HepG2 (cell line): ENCODE results near the gene SLC25A19. TPM values are rescaled to one million over a fixed set of nuclear protein-coding genes. Genes with fewer than 3 reads are reported as not detected.

ENCODE experiments used
- FOSL2 ChIP-seq: sonication (generic); formaldehyde crosslinking; IDR thresholded peaks from 2 replicates; pipeline ENCODE4 v1.4.0; 2020; ENCODE audit warnings: missing genetic modification reagents
- HES4 ChIP-seq: sonication (generic); formaldehyde crosslinking; IDR thresholded peaks from 2 replicates; pipeline ENCODE4 v1.9.0; 2021; ENCODE audit warnings: mild to moderate bottlenecking, missing genetic modification reagents, borderline replicate concordance
- HNF4G ChIP-seq, 2 experiments: sonication (generic) in 1 of 2; formaldehyde crosslinking in 1 of 2; IDR thresholded peaks; 2 replicates each; pipeline versions ENCODE4 v1.4.0 to v1.6.1; 2011 to 2020; ENCODE audit warnings: borderline replicate concordance in 2 of 2, low read depth in 2 of 2, mild to moderate bottlenecking in 2 of 2, low read length in 1 of 2, missing genetic modification reagents in 1 of 2, moderate library complexity in 1 of 2
- KAT8 ChIP-seq: IDR thresholded peaks from 2 replicates; pipeline ENCODE4 v1.6.1; 2016; ENCODE audit warnings: missing genetic modification reagents, missing compliant biosample characterization
- KDM3A ChIP-seq: IDR thresholded peaks from 2 replicates; pipeline ENCODE4 v1.6.1; 2018; ENCODE audit warnings: low read depth, missing compliant biosample characterization
- PPARG ChIP-seq: conservative IDR thresholded peaks from 2 replicates; pipeline ENCODE4 v1.6.1; 2016; ENCODE audit warnings: missing biosample characterization, missing genetic modification reagents
- ZNF337 ChIP-seq: sonication (generic); formaldehyde crosslinking; IDR thresholded peaks from 2 replicates; pipeline ENCODE4 v1.5.1; 2020; ENCODE audit warnings: missing genetic modification reagents, low read depth, mild to moderate bottlenecking, borderline replicate concordance
- ZNF839 ChIP-seq: sonication (generic); formaldehyde crosslinking; IDR thresholded peaks from 2 replicates; pipeline ENCODE4 v1.4.0; 2020; ENCODE audit warnings: missing genetic modification reagents, mild to moderate bottlenecking, borderline replicate concordance
- polyA plus RNA-seq, 8 experiments: library from polyadenylated mRNA; depleted of rRNA in 3 of 8; stranded (reverse) in 7 of 8; unstranded in 1 of 8; fragments of >200 nt; fragmentation: Illumina TruSeq in 4 of 8; extraction: Trizol in 4 of 8; gene quantifications; 2 replicates each; pipeline versions ENCODE4 v1.2.1 to v1.2.3, GENCODE V29; 2011 to 2016; ENCODE audit warnings: low read depth in 4 of 8, missing spikeins in 1 of 8, mixed read lengths in 1 of 8; ENCODE audit not compliant: insufficient read depth in 1 of 8
- total RNA-seq, 5 experiments: library from RNA; depleted of rRNA; stranded (reverse); fragments of >200 nt; fragmentation: Illumina TruSeq; extraction: Trizol; gene quantifications; 2 replicates each; pipeline ENCODE4 v1.2.3, GENCODE V29; 2016; ENCODE audit warnings: low read depth in 1 of 5
- TF ChIP-seq, protein P1 (sequence below): sonication (generic); formaldehyde crosslinking; IDR thresholded peaks from 2 replicates; pipeline ENCODE4 v1.4.0; 2020; ENCODE audit warnings: missing genetic modification reagents, borderline replicate concordance
- TF ChIP-seq, protein P2 (sequence below): sonication (generic); formaldehyde crosslinking; IDR thresholded peaks from 2 replicates; pipeline ENCODE4 v1.8.1; 2023; ENCODE audit warnings: mild to moderate bottlenecking, missing genetic modification reagents, borderline replicate concordance
- TF ChIP-seq, protein P3 (sequence below): sonication (generic); formaldehyde crosslinking; IDR thresholded peaks from 2 replicates; pipeline ENCODE4 v1.9.0; 2021; ENCODE audit warnings: missing genetic modification reagents, borderline replicate concordance
- TF ChIP-seq, protein P4 (sequence below): sonication (generic); formaldehyde crosslinking; IDR thresholded peaks from 2 replicates; pipeline ENCODE4 v1.4.0; 2020; ENCODE audit warnings: missing genetic modification reagents, borderline replicate concordance
- TF ChIP-seq, protein P5 (sequence below): sonication (generic); formaldehyde crosslinking; IDR thresholded peaks from 2 replicates; pipeline ENCODE4 v1.4.0; 2020; ENCODE audit warnings: low read depth, mild to moderate bottlenecking, missing genetic modification reagents
- TF ChIP-seq, protein P6 (sequence below): sonication (generic); formaldehyde crosslinking; IDR thresholded peaks from 2 replicates; pipeline ENCODE4 v1.4.0; 2020; ENCODE audit warnings: mild to moderate bottlenecking, missing genetic modification reagents

SLC25A19 gene
- total and polyA plus RNA-seq, 2 of the 13 experiments (the other 11 are each of a cell fraction or from before 2014, with no cell fraction given): 24.4 to 41.4 TPM

DNA sequence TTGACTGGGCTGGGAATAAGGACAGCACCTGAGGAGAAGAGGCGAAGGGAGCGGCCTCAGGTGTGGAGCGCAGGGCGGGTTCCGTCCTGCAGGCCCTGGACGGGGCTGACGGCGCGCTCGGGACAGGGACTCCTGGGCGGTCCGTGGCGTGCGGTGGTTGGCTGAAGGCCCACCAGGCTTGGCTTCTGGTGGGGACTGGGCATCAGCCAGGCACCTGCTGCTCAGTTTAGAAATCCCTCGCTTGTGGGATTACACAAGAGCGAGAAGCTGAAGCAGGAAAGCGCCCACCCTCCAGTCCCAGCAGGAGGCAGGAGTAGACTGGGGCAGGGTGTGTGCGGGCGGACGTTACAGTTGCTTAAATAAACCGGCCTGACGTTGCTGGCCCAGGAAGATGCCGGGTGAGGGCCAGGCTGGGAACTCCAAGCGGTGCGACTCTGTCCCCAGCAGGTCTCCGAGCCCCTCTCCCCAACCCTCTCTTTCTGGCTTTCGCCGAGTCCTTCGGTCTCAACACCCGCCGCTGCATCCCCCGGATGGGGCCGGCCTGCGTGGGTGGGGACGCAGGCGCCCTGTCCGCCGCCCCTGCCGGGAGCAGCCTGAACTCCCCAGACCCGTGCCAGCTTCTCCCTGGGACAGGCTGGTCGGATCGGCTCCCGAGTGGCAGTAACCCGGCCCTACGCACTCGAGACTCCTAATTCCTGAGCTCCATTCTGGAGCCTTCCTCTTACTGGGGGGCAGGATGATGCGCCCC lies 18.8 kb downstream of the SLC25A19 start (continued):
- TF ChIP-seq HES4 (CRISPR knock-in tag) (peak; percentile 66; the same call in 1 of the 2 replicates), FOSL2 (CRISPR knock-in tag) (peak; percentile 4; the same call in 1 of the 2 replicates), ZNF839 (CRISPR knock-in tag) (0 out of 2 replicates have a peak, but pooled peaks have one; percentile 57), KAT8 (CRISPR knock-in tag) (no peak; the same call in 1 of the 2 replicates), PPARG (0 out of 2 replicates have a peak, but pooled peaks have one; percentile 43), ZNF337 (CRISPR knock-in tag) (0 out of 2 replicates have a peak, but pooled peaks have one; percentile 61), HNF4G (IDR thresholded peaks at IDR 0.05; ENCODE audit: borderline replicate concordance, low read depth, low read length) (no peak), HNF4G (CRISPR knock-in tag; IDR thresholded peaks at IDR 0.05; ENCODE audit: borderline replicate concordance, low read depth) (no peak), KDM3A (CRISPR knock-in tag) (peak; percentile 58)
- TF ChIP-seq, protein P1, sequence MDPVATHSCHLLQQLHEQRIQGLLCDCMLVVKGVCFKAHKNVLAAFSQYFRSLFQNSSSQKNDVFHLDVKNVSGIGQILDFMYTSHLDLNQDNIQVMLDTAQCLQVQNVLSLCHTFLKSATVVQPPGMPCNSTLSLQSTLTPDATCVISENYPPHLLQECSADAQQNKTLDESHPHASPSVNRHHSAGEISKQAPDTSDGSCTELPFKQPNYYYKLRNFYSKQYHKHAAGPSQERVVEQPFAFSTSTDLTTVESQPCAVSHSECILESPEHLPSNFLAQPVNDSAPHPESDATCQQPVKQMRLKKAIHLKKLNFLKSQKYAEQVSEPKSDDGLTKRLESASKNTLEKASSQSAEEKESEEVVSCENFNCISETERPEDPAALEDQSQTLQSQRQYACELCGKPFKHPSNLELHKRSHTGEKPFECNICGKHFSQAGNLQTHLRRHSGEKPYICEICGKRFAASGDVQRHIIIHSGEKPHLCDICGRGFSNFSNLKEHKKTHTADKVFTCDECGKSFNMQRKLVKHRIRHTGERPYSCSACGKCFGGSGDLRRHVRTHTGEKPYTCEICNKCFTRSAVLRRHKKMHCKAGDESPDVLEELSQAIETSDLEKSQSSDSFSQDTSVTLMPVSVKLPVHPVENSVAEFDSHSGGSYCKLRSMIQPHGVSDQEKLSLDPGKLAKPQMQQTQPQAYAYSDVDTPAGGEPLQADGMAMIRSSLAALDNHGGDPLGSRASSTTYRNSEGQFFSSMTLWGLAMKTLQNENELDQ (CRISPR knock-in tag): no peak
- TF ChIP-seq, protein P2, sequence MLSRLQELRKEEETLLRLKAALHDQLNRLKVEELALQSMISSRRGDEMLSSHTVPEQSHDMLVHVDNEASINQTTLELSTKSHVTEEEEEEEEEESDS: no peak
- TF ChIP-seq, protein P3, sequence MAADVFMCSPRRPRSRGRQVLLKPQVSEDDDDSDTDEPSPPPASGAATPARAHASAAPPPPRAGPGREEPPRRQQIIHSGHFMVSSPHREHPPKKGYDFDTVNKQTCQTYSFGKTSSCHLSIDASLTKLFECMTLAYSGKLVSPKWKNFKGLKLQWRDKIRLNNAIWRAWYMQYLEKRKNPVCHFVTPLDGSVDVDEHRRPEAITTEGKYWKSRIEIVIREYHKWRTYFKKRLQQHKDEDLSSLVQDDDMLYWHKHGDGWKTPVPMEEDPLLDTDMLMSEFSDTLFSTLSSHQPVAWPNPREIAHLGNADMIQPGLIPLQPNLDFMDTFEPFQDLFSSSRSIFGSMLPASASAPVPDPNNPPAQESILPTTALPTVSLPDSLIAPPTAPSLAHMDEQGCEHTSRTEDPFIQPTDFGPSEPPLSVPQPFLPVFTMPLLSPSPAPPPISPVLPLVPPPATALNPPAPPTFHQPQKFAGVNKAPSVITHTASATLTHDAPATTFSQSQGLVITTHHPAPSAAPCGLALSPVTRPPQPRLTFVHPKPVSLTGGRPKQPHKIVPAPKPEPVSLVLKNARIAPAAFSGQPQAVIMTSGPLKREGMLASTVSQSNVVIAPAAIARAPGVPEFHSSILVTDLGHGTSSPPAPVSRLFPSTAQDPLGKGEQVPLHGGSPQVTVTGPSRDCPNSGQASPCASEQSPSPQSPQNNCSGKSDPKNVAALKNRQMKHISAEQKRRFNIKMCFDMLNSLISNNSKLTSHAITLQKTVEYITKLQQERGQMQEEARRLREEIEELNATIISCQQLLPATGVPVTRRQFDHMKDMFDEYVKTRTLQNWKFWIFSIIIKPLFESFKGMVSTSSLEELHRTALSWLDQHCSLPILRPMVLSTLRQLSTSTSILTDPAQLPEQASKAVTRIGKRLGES: no peak
- TF ChIP-seq, protein P4, sequence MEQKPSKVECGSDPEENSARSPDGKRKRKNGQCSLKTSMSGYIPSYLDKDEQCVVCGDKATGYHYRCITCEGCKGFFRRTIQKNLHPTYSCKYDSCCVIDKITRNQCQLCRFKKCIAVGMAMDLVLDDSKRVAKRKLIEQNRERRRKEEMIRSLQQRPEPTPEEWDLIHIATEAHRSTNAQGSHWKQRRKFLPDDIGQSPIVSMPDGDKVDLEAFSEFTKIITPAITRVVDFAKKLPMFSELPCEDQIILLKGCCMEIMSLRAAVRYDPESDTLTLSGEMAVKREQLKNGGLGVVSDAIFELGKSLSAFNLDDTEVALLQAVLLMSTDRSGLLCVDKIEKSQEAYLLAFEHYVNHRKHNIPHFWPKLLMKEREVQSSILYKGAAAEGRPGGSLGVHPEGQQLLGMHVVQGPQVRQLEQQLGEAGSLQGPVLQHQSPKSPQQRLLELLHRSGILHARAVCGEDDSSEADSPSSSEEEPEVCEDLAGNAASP: 0 out of 2 replicates have a peak, but pooled peaks have one; percentile 17
- TF ChIP-seq, protein P5, sequence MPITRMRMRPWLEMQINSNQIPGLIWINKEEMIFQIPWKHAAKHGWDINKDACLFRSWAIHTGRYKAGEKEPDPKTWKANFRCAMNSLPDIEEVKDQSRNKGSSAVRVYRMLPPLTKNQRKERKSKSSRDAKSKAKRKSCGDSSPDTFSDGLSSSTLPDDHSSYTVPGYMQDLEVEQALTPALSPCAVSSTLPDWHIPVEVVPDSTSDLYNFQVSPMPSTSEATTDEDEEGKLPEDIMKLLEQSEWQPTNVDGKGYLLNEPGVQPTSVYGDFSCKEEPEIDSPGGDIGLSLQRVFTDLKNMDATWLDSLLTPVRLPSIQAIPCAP (CRISPR knock-in tag): no peak
- TF ChIP-seq, protein P6, sequence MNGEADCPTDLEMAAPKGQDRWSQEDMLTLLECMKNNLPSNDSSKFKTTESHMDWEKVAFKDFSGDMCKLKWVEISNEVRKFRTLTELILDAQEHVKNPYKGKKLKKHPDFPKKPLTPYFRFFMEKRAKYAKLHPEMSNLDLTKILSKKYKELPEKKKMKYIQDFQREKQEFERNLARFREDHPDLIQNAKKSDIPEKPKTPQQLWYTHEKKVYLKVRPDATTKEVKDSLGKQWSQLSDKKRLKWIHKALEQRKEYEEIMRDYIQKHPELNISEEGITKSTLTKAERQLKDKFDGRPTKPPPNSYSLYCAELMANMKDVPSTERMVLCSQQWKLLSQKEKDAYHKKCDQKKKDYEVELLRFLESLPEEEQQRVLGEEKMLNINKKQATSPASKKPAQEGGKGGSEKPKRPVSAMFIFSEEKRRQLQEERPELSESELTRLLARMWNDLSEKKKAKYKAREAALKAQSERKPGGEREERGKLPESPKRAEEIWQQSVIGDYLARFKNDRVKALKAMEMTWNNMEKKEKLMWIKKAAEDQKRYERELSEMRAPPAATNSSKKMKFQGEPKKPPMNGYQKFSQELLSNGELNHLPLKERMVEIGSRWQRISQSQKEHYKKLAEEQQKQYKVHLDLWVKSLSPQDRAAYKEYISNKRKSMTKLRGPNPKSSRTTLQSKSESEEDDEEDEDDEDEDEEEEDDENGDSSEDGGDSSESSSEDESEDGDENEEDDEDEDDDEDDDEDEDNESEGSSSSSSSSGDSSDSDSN: peak; percentile 71
